ENCODE data around the gene WDR38. TPM values are rescaled to one million over a fixed set of nuclear protein-coding genes. Genes with fewer than 3 reads are reported as not detected.

The WDR38 gene
- total RNA-seq, 1 donor from 2014 or later: not detected

DNA sequence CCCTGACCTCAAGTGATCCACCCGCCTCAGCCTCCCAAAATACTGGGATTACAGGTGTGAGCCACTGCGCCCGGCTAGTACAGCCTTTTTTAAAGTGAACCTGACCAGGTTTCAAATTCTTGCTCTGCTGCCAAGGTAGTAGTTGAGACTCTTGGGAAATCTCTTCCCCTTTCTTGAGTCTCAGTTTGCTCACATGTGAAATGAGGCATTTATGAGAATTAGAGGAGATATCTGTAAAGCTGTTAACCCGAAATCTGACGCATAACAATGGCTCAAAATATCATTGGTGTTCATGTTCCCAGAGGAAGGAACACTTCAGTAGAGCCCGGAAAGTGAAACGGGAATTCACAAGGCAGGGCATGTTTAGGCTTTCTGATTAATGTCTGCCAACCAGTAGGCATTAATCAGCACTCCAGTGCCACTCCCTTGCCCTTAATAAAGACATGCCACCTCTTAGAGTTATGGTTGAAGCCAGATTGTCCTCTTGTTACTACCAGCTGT is 10.2 kb downstream of the WDR38 start:
- Mint-ChIP-seq H3K4me3 (peak overlapping the region; percentile 67), H3K27me3 (ENCODE audit: insufficient read depth, low read depth) (peaks cover 7% of the 10 kb centered on the region), H3K4me1 (peaks cover 31% of the 10 kb centered on the region), H3K27ac (no peak overlapping the region), H3K9me3 (no peaks in the 10 kb centered on the region), H3K36me3 (peaks cover 6% of the 10 kb centered on the region)
- peaks cover 14% of the 10 kb centered on the region for H3K4me1 ChIP-seq
- peaks cover 32% of the 10 kb centered on the region for H4K20me1 ChIP-seq (ENCODE audit: low read depth)
- H3K79me2 ChIP-seq (ENCODE audit: low read depth): peaks cover 51% of the 10 kb centered on the region
- DNase-seq (ENCODE audit: low spot score): no peak
- H3K4me2 ChIP-seq: no peak overlapping the region
- no peak overlapping the region for H3K27ac ChIP-seq
- no peaks in the 10 kb centered on the region for H3K36me3 ChIP-seq
- no peaks in the 10 kb centered on the region for H3K9me3 ChIP-seq (ENCODE audit: low read depth)
- no peak overlapping the region for H3K4me3 ChIP-seq
- no peak overlapping the region for H2AFZ ChIP-seq (replicated peaks)
- TF ChIP-seq EZH2phosphoT487 (IDR thresholded peaks at IDR 0.05) (no peak), EZH2 (IDR thresholded peaks at IDR 0.05) (no peak)
- TF ChIP-seq, protein P1, sequence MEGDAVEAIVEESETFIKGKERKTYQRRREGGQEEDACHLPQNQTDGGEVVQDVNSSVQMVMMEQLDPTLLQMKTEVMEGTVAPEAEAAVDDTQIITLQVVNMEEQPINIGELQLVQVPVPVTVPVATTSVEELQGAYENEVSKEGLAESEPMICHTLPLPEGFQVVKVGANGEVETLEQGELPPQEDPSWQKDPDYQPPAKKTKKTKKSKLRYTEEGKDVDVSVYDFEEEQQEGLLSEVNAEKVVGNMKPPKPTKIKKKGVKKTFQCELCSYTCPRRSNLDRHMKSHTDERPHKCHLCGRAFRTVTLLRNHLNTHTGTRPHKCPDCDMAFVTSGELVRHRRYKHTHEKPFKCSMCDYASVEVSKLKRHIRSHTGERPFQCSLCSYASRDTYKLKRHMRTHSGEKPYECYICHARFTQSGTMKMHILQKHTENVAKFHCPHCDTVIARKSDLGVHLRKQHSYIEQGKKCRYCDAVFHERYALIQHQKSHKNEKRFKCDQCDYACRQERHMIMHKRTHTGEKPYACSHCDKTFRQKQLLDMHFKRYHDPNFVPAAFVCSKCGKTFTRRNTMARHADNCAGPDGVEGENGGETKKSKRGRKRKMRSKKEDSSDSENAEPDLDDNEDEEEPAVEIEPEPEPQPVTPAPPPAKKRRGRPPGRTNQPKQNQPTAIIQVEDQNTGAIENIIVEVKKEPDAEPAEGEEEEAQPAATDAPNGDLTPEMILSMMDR (IDR thresholded peaks at IDR 0.05): no peak
- no peak overlapping the region for H3K9ac ChIP-seq
- peaks cover 56% of the 10 kb centered on the region for H3F3A ChIP-seq (ENCODE audit: low read depth)
- no peaks in the 10 kb centered on the region for H3K27me3 ChIP-seq

DNA sequence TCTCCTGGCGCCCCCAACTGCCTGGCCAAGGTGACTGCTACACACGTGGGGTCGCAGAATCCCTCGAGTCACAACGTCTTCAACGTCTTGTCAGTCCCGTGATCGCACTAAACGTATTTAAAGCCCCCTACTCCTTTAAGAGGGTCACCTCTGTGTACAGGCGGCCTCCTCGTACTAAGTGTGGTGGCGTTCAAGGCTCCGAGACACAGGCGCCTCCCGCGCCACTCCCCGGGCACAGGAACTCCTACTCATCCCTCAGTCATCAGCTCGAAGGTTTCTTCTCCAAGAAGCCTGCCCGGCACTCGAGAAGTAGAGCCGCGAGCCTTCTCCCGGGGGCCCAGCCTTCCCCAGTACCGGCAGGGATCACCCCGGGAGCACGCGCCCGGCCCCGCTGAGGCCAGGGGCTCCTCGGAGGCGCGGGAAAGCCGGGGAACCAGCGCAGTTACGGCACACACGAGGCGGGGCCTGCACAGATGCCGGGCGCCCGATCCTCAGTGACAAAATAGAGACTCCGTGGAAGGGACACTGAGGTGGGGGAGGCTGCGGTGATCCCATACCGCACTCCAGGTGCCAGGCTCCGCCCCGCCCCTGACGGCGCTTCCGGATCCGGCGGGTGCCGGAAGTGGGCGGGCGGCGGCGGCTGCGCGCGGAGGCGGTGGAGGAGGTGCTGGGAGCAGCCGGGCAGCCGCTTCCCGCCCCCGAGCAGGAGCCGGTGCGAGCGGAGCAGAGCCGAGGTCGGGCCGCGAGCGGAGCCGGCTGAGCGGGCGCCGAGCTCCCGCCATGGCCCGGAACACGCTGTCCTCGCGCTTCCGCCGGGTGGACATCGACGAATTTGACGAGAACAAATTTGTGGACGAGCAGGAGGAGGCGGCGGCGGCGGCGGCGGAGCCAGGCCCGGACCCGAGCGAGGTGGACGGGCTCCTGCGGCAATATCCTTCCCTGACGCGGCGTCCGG is 15.5 kb downstream of the WDR38 start:
- peaks cover 64% of the 10 kb centered on the region for H3K79me2 ChIP-seq (ENCODE audit: low read depth)

DNA sequence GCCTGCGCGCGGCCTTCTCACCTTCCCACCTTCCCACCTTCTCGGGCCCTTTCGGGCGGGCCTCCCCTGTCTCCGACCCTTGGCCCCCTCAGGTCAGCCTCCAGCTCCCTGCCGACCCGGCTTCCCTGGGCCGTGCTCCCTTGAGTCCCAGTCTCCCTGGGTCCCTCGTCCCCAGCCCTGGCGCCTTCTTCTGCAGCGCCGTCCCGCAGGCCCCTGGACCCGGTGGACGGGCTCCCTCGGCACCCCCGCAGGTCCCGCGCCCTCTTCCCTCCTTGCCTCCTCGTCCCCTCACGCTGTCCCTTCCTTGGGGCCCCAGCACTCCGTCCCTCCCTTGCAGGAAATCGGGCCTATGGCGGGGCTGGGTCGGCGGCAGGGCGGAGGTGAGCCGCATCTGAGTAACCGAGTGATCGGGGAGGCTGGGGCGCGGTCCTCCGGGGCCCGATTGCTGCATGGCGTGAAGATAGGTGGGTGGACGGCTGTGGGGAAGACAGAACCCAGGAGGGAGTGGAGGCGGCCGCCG is 16.3 kb downstream of the WDR38 start:
- H3K4me3 Mint-ChIP-seq: peak overlapping the region; percentile 94
- Histone ChIP-seq H3K9ac (peak overlapping the region; percentile 96), H3K27ac (peak overlapping the region; percentile 47), H3K4me3 (peak overlapping the region; percentile 97), H3K36me3 (no peaks in the 10 kb centered on the region), H3K4me1 (peaks cover 11% of the 10 kb centered on the region), H2AFZ (replicated peaks) (no peak overlapping the region), H3K27me3 (no peaks in the 10 kb centered on the region), H3K4me2 (peak overlapping the region; percentile 85), H3F3A (ENCODE audit: low read depth) (peaks cover 13% of the 10 kb centered on the region), H3K79me2 (ENCODE audit: low read depth) (peaks cover 64% of the 10 kb centered on the region), H4K20me1 (ENCODE audit: low read depth) (peaks cover 23% of the 10 kb centered on the region), H3K9me3 (ENCODE audit: low read depth) (no peaks in the 10 kb centered on the region)
- TF ChIP-seq EZH2phosphoT487 (IDR thresholded peaks at IDR 0.05): no peak
- TF ChIP-seq EZH2 (IDR thresholded peaks at IDR 0.05): no peak
- TF ChIP-seq, protein P1 (IDR thresholded peaks at IDR 0.05): no peak
- H3K27ac Mint-ChIP-seq: no peak overlapping the region
- peaks cover 6% of the 10 kb centered on the region for H3K36me3 Mint-ChIP-seq
- peaks cover 31% of the 10 kb centered on the region for H3K4me1 Mint-ChIP-seq
- no peaks in the 10 kb centered on the region for H3K9me3 Mint-ChIP-seq
- H3K27me3 Mint-ChIP-seq (ENCODE audit: insufficient read depth, low read depth): peaks cover 6% of the 10 kb centered on the region
- DNase-seq (ENCODE audit: low spot score): peak; percentile 40

More for the DNA sequence above, 15.5 kb downstream of the WDR38 start:
- H3K9me3 ChIP-seq (ENCODE audit: low read depth): no peaks in the 10 kb centered on the region
- peak; percentile 92 for DNase-seq (ENCODE audit: low spot score)
- H3F3A ChIP-seq (ENCODE audit: low read depth): peaks cover 14% of the 10 kb centered on the region
- no peaks in the 10 kb centered on the region for H3K36me3 ChIP-seq
- peak overlapping the region; percentile 88 for H3K27ac ChIP-seq
- H3K4me3 ChIP-seq: peak overlapping the region; percentile 97
- peak overlapping the region; percentile 84 for H2AFZ ChIP-seq (replicated peaks)
- H3K27me3 Mint-ChIP-seq (ENCODE audit: insufficient read depth, low read depth): peaks cover 6% of the 10 kb centered on the region
- H3K27me3 ChIP-seq: no peaks in the 10 kb centered on the region
- TF ChIP-seq, protein P1 (IDR thresholded peaks at IDR 0.05): peak; percentile 42
- no peak for TF ChIP-seq EZH2 (IDR thresholded peaks at IDR 0.05)
- no peak for TF ChIP-seq EZH2phosphoT487 (IDR thresholded peaks at IDR 0.05)
- peaks cover 23% of the 10 kb centered on the region for H4K20me1 ChIP-seq (ENCODE audit: low read depth)
- H3K4me1 ChIP-seq: peaks cover 11% of the 10 kb centered on the region
- H3K4me1 Mint-ChIP-seq: peaks cover 31% of the 10 kb centered on the region
- H3K4me3 Mint-ChIP-seq: peak overlapping the region; percentile 94
- H3K9me3 Mint-ChIP-seq: no peaks in the 10 kb centered on the region
- peak overlapping the region; percentile 96 for H3K9ac ChIP-seq
- peaks cover 6% of the 10 kb centered on the region for H3K36me3 Mint-ChIP-seq
- peak overlapping the region; percentile 85 for H3K4me2 ChIP-seq
- H3K27ac Mint-ChIP-seq: no peak overlapping the region
